HepG2 (cell line): Measurements from ENCODE around the gene ZNF8. TPM values are rescaled to one million over a fixed set of nuclear protein-coding genes. Genes with fewer than 3 reads are reported as not detected.

Experiments used
- ATAC-seq: fragments of 200-7000 bp; cut with Tn5 transposase; 3 replicates; pipeline ENCODE4 v1.9.1; 2020; ENCODE audit warnings: mild to moderate bottlenecking, moderate library complexity
- BruUV-seq: library from RNA; stranded (reverse); fragments of 400-500 nt; replicated peaks from 2 replicates; lab custom pipeline; 2021; lab: Mats Ljungman, UMichigan
- CTCF ChIA-PET: fragments of 300-600 bp; formaldehyde crosslinking; extraction: SDS; loops from one replicate; lab custom pipeline; 2021; ENCODE audit warnings: low total read pairs, inconsistent platforms, low intra/inter-chr PET ratio; lab: Yijun Ruan, JAX
- POLR2A ChIA-PET: fragments of 350-600 bp; sonication (Branson Sonifier 250); formaldehyde crosslinking; loops from one replicate; lab custom pipeline; 2020; ENCODE audit warnings: antibody characterized with exemption, inconsistent platforms; lab: Yijun Ruan, JAX
- DNase-seq: peaks from one replicate; pipeline ENCODE4 v3.0.0-alpha.2; 2015; ENCODE audit warnings: low spot score
- FAIRE-seq: peaks from 3 replicates; lab custom pipeline; 2011; peaks lifted over from hg19 to GRCh38; lab: Jason Lieb, UNC
- H2AFZ ChIP-seq: one replicate; pipeline ENCODE4 v1.6.1; 2011; ENCODE audit warnings: low read length, inconsistent platforms
- H3K27ac ChIP-seq: fragments of 300-600 bp; 3 replicates; pipeline ENCODE4 v1.8.0; 2011; ENCODE audit warnings: mixed run types, mild to moderate bottlenecking, mixed read lengths, low read length, inconsistent platforms; ENCODE audit not compliant: insufficient read depth; ENCODE audit errors: extremely low read length
- H3K27me3 ChIP-seq, 2 experiments: fragments of 200-600 bp in 1 of 2; 2 replicates in 1 of 2; 3 replicates in 1 of 2; pipeline versions ENCODE4 v1.6.0 to v1.8.0; 2011; ENCODE audit warnings: low read length in 2 of 2, mild to moderate bottlenecking in 2 of 2, moderate library complexity in 2 of 2, inconsistent platforms in 1 of 2; ENCODE audit not compliant: insufficient read depth in 2 of 2, control insufficient read depth in 1 of 2
- H3K36me3 ChIP-seq, 2 experiments: fragments of 200-600 bp in 1 of 2; replicated peaks in 1 of 2; 2 replicates in 1 of 2; 3 replicates in 1 of 2; pipeline versions ENCODE4 v1.5.1 to v1.8.0; 2011; ENCODE audit warnings: low read length in 2 of 2, inconsistent platforms in 1 of 2; ENCODE audit not compliant: insufficient read depth in 2 of 2, control insufficient read depth in 1 of 2
- H3K4me1 ChIP-seq: 2 replicates; pipeline ENCODE4 v1.5.1; 2012; ENCODE audit warnings: low read length, inconsistent platforms; ENCODE audit not compliant: insufficient read depth
- H3K4me2 ChIP-seq: 2 replicates; pipeline ENCODE4 v1.6.0; 2011; ENCODE audit warnings: low read depth, low read length, inconsistent platforms
- H3K4me3 ChIP-seq, 3 experiments: fragments of 200-600 bp in 1 of 3; sonication (generic), shearing (Covaris generic) in 1 of 3; replicated peaks in 1 of 3; 2 replicates each; pipeline ENCODE4 v1.5.1; 2011 to 2016; ENCODE audit warnings: low read length in 3 of 3, inconsistent platforms in 2 of 3, low read depth in 2 of 3, mild to moderate bottlenecking in 2 of 3, control low read depth in 1 of 3, mixed read lengths in 1 of 3; ENCODE audit not compliant: insufficient read depth in 1 of 3
- H3K79me2 ChIP-seq: one replicate; pipeline ENCODE4 v1.6.1; 2011; ENCODE audit warnings: low read length, inconsistent platforms; ENCODE audit not compliant: insufficient read depth
- H3K9ac ChIP-seq: 2 replicates; pipeline ENCODE4 v1.6.0; 2011; ENCODE audit warnings: mild to moderate bottlenecking, low read depth, low read length, inconsistent platforms; ENCODE audit not compliant: insufficient read depth
- H3K9me3 ChIP-seq: 2 replicates; pipeline ENCODE4 v1.5.1; 2012; ENCODE audit warnings: mild to moderate bottlenecking, low read length
- H4K20me1 ChIP-seq: 2 replicates; pipeline ENCODE4 v1.6.0; 2011; ENCODE audit warnings: inconsistent platforms, mild to moderate bottlenecking, low read length, moderate library complexity; ENCODE audit not compliant: insufficient read depth
- AHDC1 ChIP-seq: sonication (generic); formaldehyde crosslinking; IDR thresholded peaks from 2 replicates; pipeline ENCODE4 v1.5.1; 2020; ENCODE audit warnings: mild to moderate bottlenecking, missing genetic modification reagents, borderline replicate concordance
- FOXA1 ChIP-seq, 2 experiments: fragments of 450-650 bp in 1 of 2; sonication (generic) in 1 of 2; formaldehyde crosslinking in 1 of 2; IDR thresholded peaks; 2 replicates each; pipeline versions ENCODE4 v1.4.0 to v1.6.1; 2016 to 2020; ENCODE audit warnings: missing genetic modification reagents in 1 of 2
- RBFOX2 ChIP-seq: fragments of 200-400 bp; formaldehyde crosslinking; IDR thresholded peaks from 2 replicates; pipeline ENCODE4 v1.6.1; 2017; ENCODE audit warnings: low read depth, mild to moderate bottlenecking, low read length
- WGBS: methylation state at CpG from one replicate; pipeline ENCODE4 v1.1.6; 2017; ENCODE audit warnings: low lambda C conversion rate; 5-methylcytosine and 5-hydroxymethylcytosine counted together
- in situ Hi-C: cut with HindIII; loops from 2 replicates; pipeline ENCODE4 v1.10.0; 2017; ENCODE audit warnings: low pct_unique_long_range_greater_than_20kb; ENCODE audit not compliant: extremely low pct_ligation_motif_present
- intact Hi-C: fragments of 100-400 bp; cut with micrococcal nuclease; formaldehyde crosslinking; loops from one replicate; pipeline ENCODE4 v1.10.0; 2022; ENCODE audit not compliant: unreplicated experiment
- polyA plus RNA-seq, 8 experiments: library from polyadenylated mRNA; depleted of rRNA in 3 of 8; stranded (reverse) in 7 of 8; unstranded in 1 of 8; fragments of >200 nt; fragmentation: Illumina TruSeq in 4 of 8; extraction: Trizol in 4 of 8; gene quantifications; 2 replicates each; pipeline versions ENCODE4 v1.2.1 to v1.2.3, GENCODE V29; 2011 to 2016; ENCODE audit warnings: low read depth in 4 of 8, missing spikeins in 1 of 8, mixed read lengths in 1 of 8; ENCODE audit not compliant: insufficient read depth in 1 of 8
- total RNA-seq, 5 experiments: library from RNA; depleted of rRNA; stranded (reverse); fragments of >200 nt; fragmentation: Illumina TruSeq; extraction: Trizol; gene quantifications; 2 replicates each; pipeline ENCODE4 v1.2.3, GENCODE V29; 2016; ENCODE audit warnings: low read depth in 1 of 5

Gene ZNF8
- total and polyA plus RNA-seq, 2 of the 13 experiments (the other 11 are each of a cell fraction or from before 2014, with no cell fraction given): 3.1 to 3.3 TPM

GRCh38 chr19:58350001-58350861, 71.5 kb downstream of the ZNF8 start:
- no peak overlapping the region for H3K4me3 ChIP-seq

More at GRCh38 chr19:58350001-58350861, 71.5 kb downstream of the ZNF8 start:
- in situ Hi-C loops (no loop called here), intact Hi-C loops (no loop called here)
- Histone ChIP-seq H3K9ac (no peak overlapping the region), H2AFZ (no peak overlapping the region), H3K79me2 (no peaks in the 10 kb centered on the region), H3K4me2 (no peak overlapping the region), H3K9me3 (no peaks in the 10 kb centered on the region), H3K27ac (no peak overlapping the region), H3K4me1 (peaks cover 45% of the 10 kb centered on the region), H4K20me1 (no peaks in the 10 kb centered on the region), H3K36me3 (no peaks in the 10 kb centered on the region), H3K27me3 (no peaks in the 10 kb centered on the region)
- FAIRE-seq (no peak), DNase-seq (no peak), ATAC-seq (no peak)
- ChIA-PET POLR2A (no interaction called here), CTCF (no interaction called here)
- WGBS: 96% methylated on average over 55 of the region's 84 CpGs
- BruUV-seq: no TSS peak
- TF ChIP-seq RBFOX2: peak; percentile 33; the same call in 1 of the 2 replicates
- TF ChIP-seq FOXA1 (IDR thresholded peaks at IDR 0.05): no peak
- TF ChIP-seq FOXA1 (CRISPR knock-in tag; IDR thresholded peaks at IDR 0.05): no peak
- TF ChIP-seq AHDC1 (CRISPR knock-in tag): no peak
